Measurements from ENCODE around the gene TNFAIP8L3. TPM values are rescaled to one million over a fixed set of nuclear protein-coding genes. Genes with fewer than 3 reads are reported as not detected.

The TNFAIP8L3 gene
- total RNA-seq, 4 donors from 2014 or later: 3.7 to 12.5 (median 10.0) TPM

GRCh38 chr15:51137024-51137423 lies 42.3 kb upstream of the TNFAIP8L3 start:
- TF ChIP-seq CTCF (IDR thresholded peaks at IDR 0.05) (no peak), POLR2A (IDR thresholded peaks at IDR 0.05) (no peak), EP300 (IDR thresholded peaks at IDR 0.05) (no peak)
- WGBS, 2 donors: 75 to 82% methylated on average over 1 of the region's 1 CpG
- H3K9me3 ChIP-seq: peaks cover 0 to 8% (median 2%) of the 10 kb centered on the region in 4 donors
- no peak overlapping the region for H3K27ac ChIP-seq
- H3K27me3 ChIP-seq: no peaks in the 10 kb centered on the region
- DNase-seq (ENCODE audit: low spot score in 2 of 2): no peak
- peaks cover 0 to 18% (median 5%) of the 10 kb centered on the region in 4 donors for H3K4me1 ChIP-seq
- H3K36me3 ChIP-seq: no peaks in the 10 kb centered on the region
- no peak overlapping the region for H3K4me3 ChIP-seq

- Histone ChIP-seq H3K36me3 (no peaks in the 10 kb centered on the region), H3K4me1 (peaks cover 0 to 22% (median 7%) of the 10 kb centered on the region in 4 donors), H3K9me3 (peaks cover 0 to 3% (median under 1%) of the 10 kb centered on the region in 4 donors), H3K27me3 (no peaks in the 10 kb centered on the region), H3K27ac (no peak overlapping the region), H3K4me3 (no peak overlapping the region)
- WGBS, 2 donors: 93 to 100% methylated on average over 2 of the region's 2 CpGs
- DNase-seq (ENCODE audit: low spot score in 2 of 2): no peak
- TF ChIP-seq EP300 (IDR thresholded peaks at IDR 0.05): no peak
- TF ChIP-seq CTCF (IDR thresholded peaks at IDR 0.05): no peak
These were observed 40.6 kb upstream of the TNFAIP8L3 start for GRCh38 chr15:51135276-51135675.

GRCh38 chr15:51134416-51135199 lies 39.9 kb upstream of the TNFAIP8L3 start:
- Histone ChIP-seq H3K36me3 (no peaks in the 10 kb centered on the region), H3K4me1 (peaks cover 0 to 22% (median 7%) of the 10 kb centered on the region in 4 donors), H3K9me3 (no peaks in the 10 kb centered on the region), H3K4me3 (no peak overlapping the region), H3K27ac (peak overlapping the region in 1 of 4 donors; percentile 76), H3K27me3 (no peaks in the 10 kb centered on the region)
- DNase-seq (ENCODE audit: low spot score in 2 of 2): no peak
- TF ChIP-seq EP300 (IDR thresholded peaks at IDR 0.05): peak in 1 of 2 donors; percentile 8
- no peak for TF ChIP-seq POLR2A (IDR thresholded peaks at IDR 0.05)

- WGBS, 2 donors: 53% methylated on average over 7 of the region's 7 CpGs
- DNase-seq (ENCODE audit: low spot score in 2 of 2): no peak
- Histone ChIP-seq H3K4me1 (peaks cover 0 to 22% (median 7%) of the 10 kb centered on the region in 4 donors), H3K9me3 (no peaks in the 10 kb centered on the region), H3K27ac (peak overlapping the region in 3 of 4 donors; percentile 11 to 76 (median 21)), H3K36me3 (no peaks in the 10 kb centered on the region), H3K27me3 (no peaks in the 10 kb centered on the region), H3K4me3 (no peak overlapping the region)
- no peak for TF ChIP-seq CTCF (IDR thresholded peaks at IDR 0.05)
These were observed 38.5 kb upstream of the TNFAIP8L3 start for GRCh38 chr15:51133140-51133765.

GRCh38 chr15:51132384-51133139 lies 37.9 kb upstream of the TNFAIP8L3 start:
- no peaks in the 10 kb centered on the region for H3K27me3 ChIP-seq
- peak overlapping the region in 3 of 4 donors; percentile 32 to 76 (median 76) for H3K27ac ChIP-seq
- DNase-seq (ENCODE audit: low spot score in 2 of 2): peak; percentile 51 to 72
- peak; percentile 82 to 95 for TF ChIP-seq EP300 (IDR thresholded peaks at IDR 0.05)
- no peak for TF ChIP-seq POLR2A (IDR thresholded peaks at IDR 0.05)
- peak; percentile 55 to 88 (median 83) for TF ChIP-seq CTCF (IDR thresholded peaks at IDR 0.05)
- H3K9me3 ChIP-seq: no peaks in the 10 kb centered on the region
- H3K4me1 ChIP-seq: peaks cover 0 to 22% (median 7%) of the 10 kb centered on the region in 4 donors
- no peaks in the 10 kb centered on the region for H3K36me3 ChIP-seq
- H3K4me3 ChIP-seq: no peak overlapping the region
- 35 to 43% methylated on average over 6 of the region's 6 CpGs for WGBS, 2 donors

Data from tibial nerve (tissue), 4 donors.